ENCODE measurements around the gene GRM8.
A peak's percentile ranks its signal among the peaks of the same experiment; 100 is the strongest.

- TF ChIP-seq CTCF (conservative IDR thresholded peaks at IDR 0.05; ENCODE audit: low read length) (peak; percentile 83), EZH2phosphoT487 (IDR thresholded peaks at IDR 0.05; ENCODE audit: borderline replicate concordance, low read depth, low read length) (no peak)
Measured at GRCh38 chr7:126856691-126857291, 395.9 kb downstream of the GRM8 start.
